SK-N-SH (cell line): ENCODE results near the gene SATB1.

Experiments
- EZH2phosphoT487 ChIP-seq: fragments of 200-600 bp; sonication (generic); IDR thresholded peaks from 2 replicates; pipeline ENCODE4 v1.6.1; 2017; ENCODE audit warnings: low read depth, mixed run types, mild to moderate bottlenecking, antibody characterized with exemption, moderate library complexity, borderline replicate concordance
- FOXM1 ChIP-seq: IDR thresholded peaks from 2 replicates; pipeline ENCODE4 v1.4.0; 2012; ENCODE audit warnings: low read depth, mild to moderate bottlenecking
- RAD21 ChIP-seq: IDR thresholded peaks from 2 replicates; pipeline ENCODE4 v1.6.1; 2012; ENCODE audit warnings: mild to moderate bottlenecking, low read length
- USF2 ChIP-seq: fragments of 150-350 bp; IDR thresholded peaks from 2 replicates; pipeline ENCODE4 v1.6.1; 2017; ENCODE audit warnings: antibody characterized with exemption, low read length, low read depth, borderline replicate concordance

DNA sequence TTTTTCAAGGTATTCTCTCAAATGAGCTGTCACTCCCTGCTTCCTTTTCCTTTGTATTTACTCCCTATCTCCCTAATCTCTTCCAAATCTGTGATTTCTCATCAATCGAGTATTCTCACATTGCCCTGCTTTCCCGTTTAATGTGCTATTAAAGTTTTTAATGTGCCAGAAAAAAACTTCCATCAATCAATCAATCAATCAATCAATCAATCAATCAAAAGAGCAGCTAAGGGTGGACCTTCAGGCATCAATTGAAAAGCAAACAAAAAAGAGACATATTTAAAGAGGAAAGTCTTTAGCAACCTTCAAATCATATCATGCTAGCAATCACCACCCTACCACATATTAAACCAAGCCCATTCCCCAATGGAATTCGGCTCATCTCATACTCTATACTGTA is 58.9 kb downstream of the SATB1 start:
- TF ChIP-seq RAD21, result no peak
- TF ChIP-seq EZH2phosphoT487, result no peak
- TF ChIP-seq USF2, result no peak
- no peak for TF ChIP-seq FOXM1
